ENCODE measurements around the gene CACNA1F.

DNA sequence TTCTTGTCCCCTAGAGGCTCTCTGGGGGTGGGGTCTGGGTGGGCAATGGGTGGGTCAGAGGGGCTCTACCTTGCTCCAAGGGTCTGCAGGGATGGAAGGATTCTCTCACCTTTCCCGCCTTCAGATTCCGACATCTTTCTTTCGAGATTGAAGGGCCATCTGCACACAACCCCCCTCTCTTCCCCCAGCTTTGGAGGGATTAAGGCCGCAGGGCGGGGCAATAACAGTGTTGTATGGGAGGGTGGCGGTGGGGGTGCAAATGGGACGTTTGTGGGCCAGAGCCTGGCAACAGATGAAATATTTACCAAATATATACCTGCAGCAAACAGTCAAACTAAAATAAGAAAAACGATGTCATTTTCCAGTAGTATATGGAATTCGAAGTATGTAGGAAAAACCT, at the start of gene CACNA1F:
- TF ChIP-seq, protein P1, sequence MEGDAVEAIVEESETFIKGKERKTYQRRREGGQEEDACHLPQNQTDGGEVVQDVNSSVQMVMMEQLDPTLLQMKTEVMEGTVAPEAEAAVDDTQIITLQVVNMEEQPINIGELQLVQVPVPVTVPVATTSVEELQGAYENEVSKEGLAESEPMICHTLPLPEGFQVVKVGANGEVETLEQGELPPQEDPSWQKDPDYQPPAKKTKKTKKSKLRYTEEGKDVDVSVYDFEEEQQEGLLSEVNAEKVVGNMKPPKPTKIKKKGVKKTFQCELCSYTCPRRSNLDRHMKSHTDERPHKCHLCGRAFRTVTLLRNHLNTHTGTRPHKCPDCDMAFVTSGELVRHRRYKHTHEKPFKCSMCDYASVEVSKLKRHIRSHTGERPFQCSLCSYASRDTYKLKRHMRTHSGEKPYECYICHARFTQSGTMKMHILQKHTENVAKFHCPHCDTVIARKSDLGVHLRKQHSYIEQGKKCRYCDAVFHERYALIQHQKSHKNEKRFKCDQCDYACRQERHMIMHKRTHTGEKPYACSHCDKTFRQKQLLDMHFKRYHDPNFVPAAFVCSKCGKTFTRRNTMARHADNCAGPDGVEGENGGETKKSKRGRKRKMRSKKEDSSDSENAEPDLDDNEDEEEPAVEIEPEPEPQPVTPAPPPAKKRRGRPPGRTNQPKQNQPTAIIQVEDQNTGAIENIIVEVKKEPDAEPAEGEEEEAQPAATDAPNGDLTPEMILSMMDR (conservative IDR thresholded peaks at IDR 0.05) = no peak
- TF ChIP-seq ZFX (IDR thresholded peaks at IDR 0.05) = no peak
